GM13976 (cell line): Measurements from ENCODE around the gene GABPB1.

Experiments used
- DNase-seq: peaks from one replicate; pipeline ENCODE4 v3.0.0; 2012; ENCODE audit warnings: low spot score
- CTCF ChIP-seq: IDR thresholded peaks from 2 replicates; pipeline ENCODE4 v1.5.1; 2012; ENCODE audit warnings: borderline replicate concordance, mild to moderate bottlenecking; ENCODE audit not compliant: insufficient read depth; ENCODE audit errors: extremely low read depth, missing control alignments, control extremely low read depth
- in situ Hi-C: fragments of 300-500 bp; cut with MboI; formaldehyde crosslinking; loops from one replicate; pipeline ENCODE4 v1.12.0; 2022; ENCODE audit warnings: low sequenced_read_pairs, mixed read lengths, inconsistent platforms; ENCODE audit not compliant: unreplicated experiment

Gene GABPB1

GRCh38 chr15:50281427-50281826 lies 73.6 kb downstream of the GABPB1 start:
- no peak for DNase-seq
- no peak for TF ChIP-seq CTCF
- in situ Hi-C loops = no loop called here

- in situ Hi-C loops = no loop called here
- TF ChIP-seq CTCF = no peak
- DNase-seq = no peak
These were observed 74.7 kb downstream of the GABPB1 start for GRCh38 chr15:50280271-50280670.

- TF ChIP-seq CTCF = no peak
- in situ Hi-C loops = no loop called here
- DNase-seq = no peak
These were observed 76.5 kb downstream of the GABPB1 start for GRCh38 chr15:50278496-50278895.

- no peak for TF ChIP-seq CTCF
- in situ Hi-C loops = no loop called here
- DNase-seq = no peak
These were observed 77.6 kb downstream of the GABPB1 start for GRCh38 chr15:50277370-50277769.

- in situ Hi-C loops = no loop called here
- no peak for DNase-seq
- TF ChIP-seq CTCF = no peak
These were observed 79.1 kb downstream of the GABPB1 start for GRCh38 chr15:50275908-50276307.

- in situ Hi-C loops = no loop called here
- no peak for DNase-seq
- no peak for TF ChIP-seq CTCF
These were observed 79.9 kb downstream of the GABPB1 start for GRCh38 chr15:50275091-50275490.

GRCh38 chr15:50267577-50267976 lies 87.4 kb downstream of the GABPB1 start:
- in situ Hi-C loops = no loop called here
- no peak for DNase-seq
- TF ChIP-seq CTCF = no peak
